NCI-H446 treated with DMSO at 0.1 percent for 48 hours (cell line): ENCODE measurements around the gene NUTM2G.
"Not testable (repeated sequence)": the region's sequence is repeated elsewhere in the genome, so short reads cannot be mapped to it uniquely, and the experiment has no call there.

Experiments used
- DNase-seq: peaks from one replicate; lab custom pipeline; 2025; lab: John Stamatoyannopoulos, UW

The NUTM2G gene

DNA sequence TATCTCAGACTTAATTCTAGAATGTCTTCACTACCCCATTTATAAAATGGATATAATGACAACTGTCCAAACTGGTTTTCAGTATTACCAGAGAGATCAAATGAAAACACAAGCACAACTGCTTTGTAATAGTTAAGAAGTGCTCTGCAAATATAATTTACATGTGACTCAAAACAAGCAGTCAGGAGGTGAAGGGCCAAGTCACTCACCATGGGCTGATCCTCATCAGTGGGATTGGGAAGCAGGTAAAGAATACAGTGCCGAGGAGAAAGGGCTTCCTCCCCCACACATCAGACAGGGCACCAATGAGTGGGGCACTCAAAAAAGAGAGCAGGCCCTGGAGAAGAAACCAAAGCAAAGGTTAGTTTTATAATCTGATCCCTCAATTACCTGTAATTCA lies 20.7 kb downstream of the NUTM2G start:
- DNase-seq = not testable (repeated sequence)

- DNase-seq = not testable (repeated sequence)
Observed at GRCh38 chr9:96950539-96950938, 21.9 kb downstream of the NUTM2G start.

- not testable (repeated sequence) for DNase-seq
Observed at GRCh38 chr9:96967591-96967990, 38.9 kb downstream of the NUTM2G start.

DNA sequence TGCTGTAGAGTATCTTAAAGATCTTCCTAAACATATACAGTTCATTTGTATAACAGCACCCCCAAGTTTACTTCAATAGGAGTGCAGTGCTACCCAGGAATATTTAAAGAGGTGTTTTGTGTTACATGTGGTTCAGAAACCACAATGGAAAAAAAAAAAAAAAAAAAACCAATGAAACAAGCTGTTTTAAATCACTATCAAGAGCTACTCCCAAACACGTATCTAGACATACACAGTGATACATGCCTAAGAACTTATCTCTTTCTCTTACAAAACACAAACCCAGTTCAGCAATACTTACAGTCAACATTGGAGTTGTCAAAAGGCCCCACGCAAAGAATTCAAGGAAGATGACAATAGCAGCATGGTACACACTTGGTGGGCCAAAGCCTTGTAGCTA lies 43.9 kb downstream of the NUTM2G start:
- not testable (repeated sequence) for DNase-seq

DNA sequence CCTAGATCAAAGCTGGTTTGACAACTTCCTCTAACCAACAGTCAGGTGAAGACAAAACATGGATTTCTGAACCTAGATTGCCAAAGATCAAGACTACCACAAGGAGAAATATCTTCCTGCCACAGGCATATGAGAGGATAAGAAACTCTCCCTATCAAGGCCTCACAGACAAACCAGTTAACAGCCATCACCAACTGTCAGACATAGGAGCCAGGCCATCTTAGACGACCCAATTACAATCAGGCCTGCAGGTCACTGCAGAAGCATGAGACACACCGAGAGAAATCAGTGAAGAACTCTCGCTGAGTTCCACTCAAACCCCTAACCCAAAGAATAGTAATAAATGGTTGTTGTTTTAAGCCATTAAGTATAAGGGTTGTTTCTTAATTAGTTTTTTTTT lies 45.4 kb downstream of the NUTM2G start:
- not testable (repeated sequence) for DNase-seq

GRCh38 chr9:96983496-96984122 lies 55.0 kb downstream of the NUTM2G start:
- DNase-seq = not testable (repeated sequence)

DNA sequence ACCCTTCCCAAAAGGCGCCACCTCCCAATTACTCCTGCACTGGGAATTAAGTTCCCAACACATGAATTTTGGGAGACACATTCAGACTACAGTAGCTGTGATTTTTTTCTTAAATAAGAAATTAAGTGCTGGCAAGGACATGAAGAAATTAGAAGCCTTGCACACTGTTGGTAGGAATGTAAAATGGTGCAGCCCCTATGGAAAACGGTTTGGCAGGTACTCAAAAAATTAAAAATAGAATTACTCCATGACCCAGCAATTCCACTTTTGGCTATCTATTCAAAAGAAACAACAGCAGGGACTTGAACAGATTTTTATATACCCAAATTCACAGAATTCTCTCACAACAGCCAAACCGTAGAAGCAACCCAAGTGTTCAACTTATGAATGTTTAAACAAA lies 55.5 kb downstream of the NUTM2G start:
- DNase-seq = not testable (repeated sequence)

DNA sequence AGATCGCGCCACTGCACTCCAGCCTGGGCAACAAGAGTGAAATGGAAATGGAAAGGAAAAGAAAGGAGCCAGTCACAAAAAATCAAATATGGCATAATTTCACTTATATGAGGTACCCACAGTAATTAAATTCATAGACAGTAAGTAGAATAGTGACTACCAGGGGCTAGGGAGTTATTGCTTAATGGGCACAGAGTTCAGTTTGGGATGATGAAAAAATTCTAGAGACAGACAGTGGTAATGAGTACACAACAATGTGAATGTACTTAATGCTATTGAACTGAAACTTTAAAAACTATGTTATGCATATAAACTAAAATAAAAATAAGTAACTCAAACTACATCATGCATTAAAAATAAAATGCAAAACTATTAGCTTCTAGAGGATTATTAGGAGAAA lies 56.2 kb downstream of the NUTM2G start:
- not testable (repeated sequence) for DNase-seq
